Endothelial cell of umbilical vein (primary cell): ENCODE results near the gene CORO7. TPM values are rescaled to one million over a fixed set of nuclear protein-coding genes. Genes with fewer than 3 reads are reported as not detected.
A peak's percentile ranks its signal among the peaks of the same experiment; 100 is the strongest.

Source experiments
- BruUV-seq: library from RNA; stranded (reverse); fragments of 400-500 nt; replicated peaks from 2 replicates; lab custom pipeline; 2021; lab: Mats Ljungman, UMichigan
- CTCF ChIA-PET: fragments of 300-600, 350-600 bp; sonication (Branson Sonifier 250); formaldehyde crosslinking; loops from one replicate; lab custom pipeline; 2021; ENCODE audit warnings: antibody characterized with exemption, inconsistent platforms; lab: Charles Lee
- POLR2A ChIA-PET: fragments of 300-600, 350-600 bp; sonication (Branson Sonifier 250); formaldehyde crosslinking; loops from one replicate; lab custom pipeline; 2021; ENCODE audit warnings: antibody characterized with exemption, inconsistent platforms; lab: Charles Lee
- DNase-seq: peaks from one replicate; pipeline ENCODE4 v3.0.0-alpha.2; 2011; ENCODE audit warnings: low read depth, low spot score
- FAIRE-seq: peaks from 2 replicates; lab custom pipeline; 2011; peaks lifted over from hg19 to GRCh38; lab: Jason Lieb, UNC
- H2AFZ ChIP-seq: 2 replicates; pipeline ENCODE4 v1.6.0; 2012; ENCODE audit warnings: low read depth, low read length, control low read depth, inconsistent platforms
- H3K27ac ChIP-seq: 2 replicates; pipeline ENCODE4 v1.5.1; 2011; ENCODE audit warnings: low read depth, mild to moderate bottlenecking, control low read depth, low read length, moderate library complexity; ENCODE audit not compliant: insufficient read depth
- H3K27me3 ChIP-seq, 2 experiments: 2 replicates each; pipeline versions ENCODE4 v1.6.0 to v1.6.1; 2011; ENCODE audit warnings: low read length in 2 of 2, mixed read lengths in 1 of 2; ENCODE audit not compliant: control insufficient read depth in 2 of 2, insufficient read depth in 2 of 2
- H3K36me3 ChIP-seq, 2 experiments: 2 replicates in 1 of 2; 3 replicates in 1 of 2; pipeline ENCODE4 v1.5.1; 2011; ENCODE audit warnings: low read length in 2 of 2, mild to moderate bottlenecking in 1 of 2, moderate library complexity in 1 of 2; ENCODE audit not compliant: control insufficient read depth in 2 of 2, insufficient read depth in 2 of 2; ENCODE audit errors: extremely low read depth in 1 of 2
- H3K4me1 ChIP-seq: 3 replicates; pipeline ENCODE4 v1.5.1; 2011; ENCODE audit warnings: mild to moderate bottlenecking, low read length; ENCODE audit not compliant: control insufficient read depth, insufficient read depth; ENCODE audit errors: extremely low read depth
- H3K4me2 ChIP-seq: 2 replicates; pipeline ENCODE4 v1.6.1; 2011; ENCODE audit warnings: low read length, control low read depth, mixed read lengths; ENCODE audit not compliant: insufficient read depth
- H3K4me3 ChIP-seq, 3 experiments: fragments of 200-600 bp in 1 of 3; sonication (generic), shearing (Covaris generic) in 1 of 3; replicated peaks in 1 of 3; 2 replicates each; pipeline ENCODE4 v1.5.1; 2011 to 2016; ENCODE audit warnings: control low read depth in 3 of 3, low read length in 3 of 3, mild to moderate bottlenecking in 2 of 3, inconsistent platforms in 1 of 3, low read depth in 1 of 3, moderate library complexity in 1 of 3; ENCODE audit not compliant: insufficient read depth in 1 of 3
- H3K79me2 ChIP-seq: 2 replicates; pipeline ENCODE4 v1.6.0; 2012; ENCODE audit warnings: low read length, inconsistent platforms; ENCODE audit not compliant: control insufficient read depth, insufficient read depth
- H3K9ac ChIP-seq: replicated peaks from 2 replicates; pipeline ENCODE3; 2011; ENCODE audit warnings: low read length, control low read depth; ENCODE audit not compliant: insufficient read depth; ENCODE audit errors: extremely low read depth
- H3K9me1 ChIP-seq: replicated peaks from 3 replicates; pipeline ENCODE4 v1.6.0; 2011; ENCODE audit warnings: mild to moderate bottlenecking, low read length; ENCODE audit not compliant: control insufficient read depth, insufficient read depth; ENCODE audit errors: extremely low read depth
- H3K9me3 ChIP-seq: replicated peaks from 2 replicates; pipeline ENCODE4 v1.5.1; 2012; ENCODE audit warnings: low read length, inconsistent platforms; ENCODE audit not compliant: control insufficient read depth, insufficient read depth
- H4K20me1 ChIP-seq: replicated peaks from 2 replicates; pipeline ENCODE3; 2011; ENCODE audit warnings: mild to moderate bottlenecking, low read length; ENCODE audit not compliant: control insufficient read depth, insufficient read depth; ENCODE audit errors: extremely low read depth
- CTCF ChIP-seq, 2 donors: IDR thresholded peaks; 1 replicate in 1 of 2; 2 replicates in 1 of 2; pipeline ENCODE4 v1.5.1; 2011; ENCODE audit warnings: low read length in 2 of 2, mild to moderate bottlenecking in 2 of 2, moderate library complexity in 2 of 2, control low read depth in 1 of 2, inconsistent platforms in 1 of 2, low read depth in 1 of 2; ENCODE audit not compliant: insufficient read depth in 1 of 2; ENCODE audit errors: extremely low read depth in 1 of 2
- EZH2 ChIP-seq: IDR thresholded peaks from 2 replicates; pipeline ENCODE4 v1.6.1; 2012; ENCODE audit warnings: borderline replicate concordance, low read depth, mild to moderate bottlenecking, moderate library complexity, low read length, inconsistent platforms; ENCODE audit not compliant: severe bottlenecking
- FOS ChIP-seq: IDR thresholded peaks from 2 replicates; pipeline ENCODE4 v1.6.1; 2011; ENCODE audit warnings: mild to moderate bottlenecking, low read length, moderate library complexity, borderline replicate concordance; ENCODE audit not compliant: insufficient read depth
- GATA2 ChIP-seq: IDR thresholded peaks from 2 replicates; pipeline ENCODE4 v1.7.0; 2011; ENCODE audit warnings: low read depth, mild to moderate bottlenecking, moderate library complexity, mixed read lengths, low read length; ENCODE audit not compliant: insufficient read length, insufficient read depth
- JUN ChIP-seq: IDR thresholded peaks from 2 replicates; pipeline ENCODE4 v1.6.1; 2011; ENCODE audit warnings: borderline replicate concordance, low read depth; ENCODE audit not compliant: insufficient read length, insufficient read depth
- MAX ChIP-seq: IDR thresholded peaks from 2 replicates; pipeline ENCODE4 v1.6.1; 2011; ENCODE audit not compliant: insufficient read depth, insufficient read length
- MYC ChIP-seq: IDR thresholded peaks from one replicate; pipeline ENCODE4 v1.6.1; 2011; ENCODE audit warnings: mild to moderate bottlenecking, low read depth, low read length
- POLR2A ChIP-seq: IDR thresholded peaks from 2 replicates; pipeline ENCODE4 v1.6.1; 2012; ENCODE audit warnings: low read depth, mild to moderate bottlenecking, control low read depth, low read length
- POLR2AphosphoS5 ChIP-seq: IDR thresholded peaks from 2 replicates; pipeline ENCODE4 v1.6.1; 2012; ENCODE audit warnings: low read depth, mild to moderate bottlenecking, control low read depth, low read length, moderate library complexity; ENCODE audit not compliant: insufficient read depth
- dilution Hi-C: fragments of 300-500 bp; cut with MboI; formaldehyde crosslinking; loops from one replicate; pipeline ENCODE4 v1.15.0; 2019; ENCODE audit warnings: low sequenced_read_pairs; ENCODE audit not compliant: extremely low pct_ligation_motif_present
- intact Hi-C: fragments of 100-400 bp; cut with micrococcal nuclease; formaldehyde crosslinking; loops from one replicate; pipeline ENCODE4 v1.10.0; 2022
- polyA plus RNA-seq, 4 experiments: library from polyadenylated mRNA; depleted of rRNA in 3 of 4; stranded (reverse) in 3 of 4; unstranded in 1 of 4; fragments of >200 nt; gene quantifications; 2 replicates each; pipeline versions ENCODE4 v1.2.1 to v1.2.3, GENCODE V29; 2011 to 2012; ENCODE audit warnings: missing spikeins in 1 of 4
- total RNA-seq: library from RNA; stranded (reverse); gene quantifications from 2 replicates; pipeline ENCODE4 v1.2.3, GENCODE V29; 2021

Gene CORO7
- total and polyA plus RNA-seq, 2 donors (not counting 3 experiments of a cell fraction or from before 2014, with no cell fraction given): 42.5 to 72.3 TPM

DNA sequence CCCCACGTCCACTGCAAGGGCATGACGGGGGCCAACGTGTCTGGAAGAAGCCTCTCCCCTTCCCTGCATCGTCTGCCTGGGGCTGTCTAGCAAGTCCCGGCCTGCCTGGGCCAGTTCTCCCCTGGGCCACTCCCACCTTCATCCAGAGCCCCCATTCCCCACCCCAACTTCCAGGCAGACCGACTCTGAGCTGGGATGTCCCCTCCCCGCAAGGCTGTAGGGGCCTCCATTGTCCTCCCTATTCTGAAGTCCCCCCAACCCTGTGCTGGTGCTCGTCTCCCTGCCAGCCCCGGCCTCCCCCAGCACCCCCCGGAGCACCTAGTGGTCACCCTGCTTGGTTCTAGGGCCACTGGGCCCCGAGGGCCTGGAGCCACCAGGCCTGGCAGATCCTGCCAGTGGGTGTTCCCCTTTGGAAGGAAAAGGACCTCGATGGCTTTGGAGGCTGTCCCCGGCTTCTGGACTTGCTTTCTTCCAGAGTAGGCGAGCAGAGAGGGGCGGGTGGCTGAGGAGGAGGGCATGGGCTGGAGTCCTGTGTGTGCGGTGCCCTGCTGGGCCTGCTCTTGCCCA, 95.7 kb downstream of the CORO7 start:
- no peak overlapping the region for H3K4me3 ChIP-seq
- no peaks in the 10 kb centered on the region for H3K36me3 ChIP-seq
- H3K9ac ChIP-seq: no peak overlapping the region
- H3K9me1 ChIP-seq: no peaks in the 10 kb centered on the region
- BruUV-seq: no TSS peak
- no peaks in the 10 kb centered on the region for H3K27me3 ChIP-seq
- CTCF ChIA-PET: interaction anchor here (1.2 kb wide), 1 partner anchor 10 kb away, joined by 3 read pairs; no protein-coding TSS in a partner anchor
- POLR2A ChIA-PET: no interaction called here
- intact Hi-C loops: no loop called here
- no peak overlapping the region for H2AFZ ChIP-seq
- H3K9me3 ChIP-seq: no peaks in the 10 kb centered on the region
- H3K4me2 ChIP-seq: no peak overlapping the region
- FAIRE-seq (peak; percentile 62), DNase-seq (no peak)
- peaks cover 70% of the 10 kb centered on the region for H3K79me2 ChIP-seq
- TF ChIP-seq MAX (no peak), CTCF (IDR thresholded peaks at IDR 0.05; ENCODE audit: extremely low read depth in 1 of 2, insufficient read depth in 1 of 2, low read depth in 1 of 2, low read length in 2 of 2) (no peak), GATA2 (no peak), FOS (no peak), POLR2AphosphoS5 (no peak), EZH2 (no peak), JUN (no peak), MYC (no peak), POLR2A (no peak)
- dilution Hi-C loops: no loop called here
- H3K4me1 ChIP-seq: peaks cover 27% of the 10 kb centered on the region
- H3K27ac ChIP-seq: peak overlapping the region; percentile 7
- H4K20me1 ChIP-seq: no peaks in the 10 kb centered on the region
